Stimulated activated CD8-positive, alpha-beta memory T cell treated with anti-CD3 and anti-CD28 coated beads, Interleukin-2, amount 100 ng/mL, for 1 hour (primary cell): ENCODE results near the gene USP19.

Experiments
- DNase-seq, 2 donors: peaks; one replicate each; pipeline ENCODE4 v3.0.0-alpha.2; 2020; ENCODE audit warnings: low read depth in 2 of 2

USP19 gene

DNA sequence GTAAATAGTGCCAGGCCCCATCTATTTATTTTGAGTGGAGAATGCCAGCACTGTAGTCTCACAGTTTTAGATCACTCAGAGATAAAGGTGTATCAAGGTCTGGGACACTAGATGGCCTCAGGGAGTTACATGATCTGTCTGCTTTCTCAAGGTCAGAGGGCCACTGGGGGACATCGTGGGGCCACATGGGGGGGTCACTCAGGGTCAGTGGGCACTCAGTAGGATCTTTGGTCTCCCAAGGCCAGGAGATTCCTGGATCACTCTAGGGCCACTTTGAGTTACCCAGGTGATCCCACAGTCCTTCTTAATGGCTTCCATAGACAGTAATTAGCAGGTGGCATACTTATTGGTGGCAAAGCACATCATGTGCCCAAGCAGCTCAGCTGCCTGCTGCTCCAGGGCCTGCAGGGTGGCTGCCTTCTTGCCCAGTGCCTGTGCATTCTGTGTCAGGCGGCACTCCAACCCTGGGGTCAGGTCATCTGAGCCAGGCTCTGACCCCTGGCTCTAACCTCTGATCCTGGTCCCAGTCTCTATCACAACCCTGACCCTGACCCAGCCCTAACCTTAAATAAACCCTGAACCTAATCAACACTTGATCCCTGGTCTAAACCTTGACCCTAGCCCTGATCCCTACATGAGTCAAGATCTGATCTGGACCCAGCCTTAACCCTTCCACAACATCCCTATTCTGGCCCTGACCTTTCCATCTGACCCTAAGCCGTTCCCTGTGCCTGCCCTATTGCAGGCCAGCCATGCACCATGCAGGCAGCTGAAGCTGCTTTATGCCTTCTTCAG lies 14.0 kb upstream of the USP19 start:
- no peak for DNase-seq

DNA sequence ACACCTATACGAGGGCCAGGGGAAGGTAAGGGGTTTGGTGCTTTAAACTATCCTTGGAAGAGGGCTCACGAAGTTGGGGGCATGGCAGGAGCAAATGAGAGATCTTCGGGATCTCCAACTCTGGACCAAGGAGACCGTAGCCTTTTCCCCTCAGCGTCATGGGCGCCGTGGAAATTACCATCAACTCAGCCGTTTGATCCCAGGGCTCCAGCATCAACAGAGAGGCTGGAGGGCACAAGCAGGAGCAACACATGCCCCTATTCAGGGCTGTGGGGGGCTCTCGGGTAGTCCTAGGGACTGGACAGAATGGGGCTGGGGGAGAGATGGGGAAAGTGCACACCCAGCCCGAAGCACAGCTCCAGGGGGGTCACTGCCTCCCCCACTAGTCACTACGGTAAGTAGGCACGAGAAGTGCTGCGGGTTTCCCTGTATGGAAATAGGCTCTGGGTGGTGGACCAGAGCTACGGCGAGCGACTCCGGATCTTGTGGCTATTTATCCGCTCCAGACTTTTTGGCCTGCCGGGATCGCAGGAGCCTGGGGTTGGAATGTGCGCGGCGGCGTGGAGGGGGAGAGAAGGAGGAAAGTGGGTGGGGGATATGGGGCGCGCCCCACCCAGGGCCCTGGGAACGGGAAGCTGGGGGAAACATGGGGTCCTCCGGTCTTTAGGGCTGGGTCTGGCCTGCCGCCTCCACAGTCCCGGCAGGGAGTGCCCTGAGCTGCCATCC lies 12.8 kb upstream of the USP19 start:
- no peak for DNase-seq

GRCh38 chr3:49132437-49133225 lies 12.0 kb upstream of the USP19 start, which contains the start of gene LAMB2:
LAMB2 (minus strand) TSS chr3:49133050; CDS start chr3:49132867, 183 bp downstream.
- DNase-seq: no peak

- no peak for DNase-seq
Observed at GRCh38 chr3:49132073-49132436, 11.4 kb upstream of the USP19 start.

DNA sequence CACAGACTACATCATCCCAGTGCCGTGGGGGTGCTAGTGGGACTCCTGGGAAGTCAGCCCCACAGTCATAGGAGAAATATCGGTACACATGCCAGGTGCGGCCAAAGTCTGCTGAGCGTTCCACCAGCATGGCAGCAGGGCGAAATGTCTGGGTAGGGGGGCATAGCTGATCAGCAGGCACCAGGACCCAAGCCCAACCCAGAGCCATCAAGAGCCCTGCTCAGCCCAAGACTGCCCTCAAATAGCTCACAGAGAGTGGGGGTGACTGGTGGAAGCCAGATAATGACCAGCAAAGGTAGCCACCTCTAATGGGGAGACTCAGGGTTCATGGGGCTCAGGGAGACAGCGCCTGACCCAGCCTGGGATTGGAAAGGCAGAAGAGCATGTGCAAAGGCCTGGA lies 11.0 kb upstream of the USP19 start:
- DNase-seq: no peak

DNA sequence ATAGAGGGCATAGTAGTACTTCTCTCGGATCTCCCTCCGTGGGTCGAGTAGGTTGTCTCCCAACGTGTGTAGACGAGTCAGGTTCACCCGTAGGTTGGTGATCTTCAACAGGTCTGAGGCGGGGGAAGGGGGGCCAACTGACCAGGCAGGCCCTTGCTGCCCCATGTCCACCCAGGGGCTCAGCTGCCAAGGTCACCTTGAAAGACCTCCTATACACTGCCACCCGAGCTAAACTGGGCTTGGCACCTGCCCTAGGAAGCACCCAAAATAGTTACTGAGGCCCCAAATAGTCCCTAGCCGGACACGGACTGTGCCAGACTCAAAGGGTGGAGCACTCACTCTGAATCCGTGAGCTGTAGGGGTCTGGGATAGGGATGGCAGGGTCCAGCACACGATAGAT lies 10.4 kb upstream of the USP19 start:
- DNase-seq: no peak

- DNase-seq: no peak
Observed at GRCh38 chr3:49124991-49125670, 4.5 kb upstream of the USP19 start.

DNA sequence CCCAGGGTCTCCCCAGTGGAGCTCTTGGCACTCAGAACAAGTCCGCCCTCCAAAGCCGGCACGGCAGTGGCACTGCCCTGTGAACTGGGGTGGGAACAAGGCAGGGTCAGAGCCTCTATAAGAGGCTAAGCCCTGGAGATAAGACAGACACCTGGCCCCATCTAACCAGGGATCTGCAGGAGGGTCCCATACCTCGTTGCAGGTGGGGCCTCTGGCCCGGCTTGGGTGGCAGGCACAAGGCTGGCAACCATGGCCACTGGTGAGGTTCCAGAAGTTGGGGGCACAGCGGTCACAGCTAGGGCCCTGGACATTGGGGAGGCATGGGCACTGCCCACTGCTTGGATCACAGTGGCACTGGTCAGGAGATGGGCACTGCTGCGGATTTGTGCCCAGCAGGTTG lies 3.6 kb upstream of the USP19 start:
- no peak for DNase-seq

- no peak for DNase-seq
Observed at GRCh38 chr3:49123687-49124086, 3.1 kb upstream of the USP19 start.

DNA sequence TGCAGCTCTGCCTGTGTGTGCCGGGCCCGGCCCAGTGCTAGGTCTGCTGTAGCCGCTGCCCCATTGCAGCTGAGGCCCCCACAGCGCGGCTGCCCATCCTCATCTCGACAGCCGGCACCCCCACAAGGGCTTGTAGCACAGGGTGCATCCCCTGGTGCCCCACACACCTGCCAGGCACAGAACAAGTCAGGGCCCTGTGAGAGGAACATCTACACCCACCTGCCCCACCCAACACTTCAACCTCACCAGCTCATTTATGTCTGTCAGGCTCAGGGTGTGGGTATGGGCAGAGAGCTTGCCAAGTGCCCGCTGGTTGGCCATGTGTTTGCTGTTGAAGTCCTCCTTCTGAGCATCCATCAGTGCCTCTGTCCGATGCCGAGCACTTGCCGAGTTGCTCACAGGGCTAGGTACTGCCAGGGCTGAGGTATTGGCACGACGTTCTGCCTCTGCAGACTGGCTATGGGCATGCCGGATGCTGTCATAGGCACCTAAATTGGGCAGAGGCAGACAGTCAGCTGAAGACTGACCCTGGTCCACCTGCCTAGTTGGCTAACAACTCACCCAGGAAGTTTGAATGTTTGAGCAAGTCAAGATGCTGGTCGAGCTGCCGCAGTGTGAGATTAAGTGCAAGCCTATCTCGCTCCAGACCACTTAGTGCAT lies 2.4 kb upstream of the USP19 start:
- DNase-seq: no peak

GRCh38 chr3:49122451-49122850 lies 1.8 kb upstream of the USP19 start:
- DNase-seq: no peak

DNA sequence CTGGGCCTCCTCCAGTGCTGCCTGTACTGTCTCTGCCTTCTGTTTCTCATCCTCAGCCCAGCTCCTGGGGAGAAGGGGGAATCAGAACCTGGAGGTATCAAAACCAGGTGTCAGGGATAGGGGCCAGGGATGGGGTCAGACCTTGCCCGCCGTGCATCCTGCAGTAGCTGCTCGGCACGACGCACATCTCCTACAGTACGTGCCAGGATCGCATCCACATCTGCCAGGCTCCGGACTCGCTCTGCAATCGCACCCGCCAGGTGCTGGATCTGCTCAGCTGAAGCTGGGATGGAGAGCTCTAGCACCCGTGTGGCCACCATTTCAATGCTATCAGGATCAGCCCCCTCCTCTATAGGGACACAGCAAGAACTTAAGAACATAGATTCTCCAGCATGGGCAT lies 1.4 kb upstream of the USP19 start:
- DNase-seq: no peak

DNA sequence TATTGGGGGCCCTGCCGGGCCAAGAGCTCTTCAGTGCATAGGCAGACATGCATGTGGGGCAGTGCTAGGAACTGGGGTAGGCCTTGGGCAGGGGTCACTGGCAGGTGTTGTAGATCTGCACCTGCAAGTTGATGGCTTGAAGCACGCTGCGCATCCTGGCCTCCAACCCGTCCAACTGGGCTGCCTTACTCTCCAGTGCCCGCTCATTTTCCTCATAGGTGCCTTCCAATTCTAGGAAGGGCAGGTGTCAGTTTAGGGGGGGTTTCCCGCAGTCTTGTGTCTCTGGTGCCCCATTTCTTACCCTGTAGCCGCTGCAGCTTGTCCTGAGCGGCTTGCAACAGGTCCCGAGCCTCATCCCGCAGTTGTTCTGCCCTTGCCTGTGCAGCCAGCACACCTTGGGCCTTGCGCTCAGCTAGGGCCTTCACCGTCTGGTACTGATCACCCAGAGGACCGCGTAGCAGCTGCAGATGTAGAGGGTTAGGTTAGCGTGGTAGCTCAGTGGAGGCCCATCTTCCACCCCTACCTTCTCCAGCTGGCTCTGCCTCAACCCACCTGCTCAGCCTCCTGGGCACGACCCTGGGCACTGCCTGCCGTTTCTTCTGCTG lies 611 bp upstream of the USP19 start:
- DNase-seq: no peak

DNA sequence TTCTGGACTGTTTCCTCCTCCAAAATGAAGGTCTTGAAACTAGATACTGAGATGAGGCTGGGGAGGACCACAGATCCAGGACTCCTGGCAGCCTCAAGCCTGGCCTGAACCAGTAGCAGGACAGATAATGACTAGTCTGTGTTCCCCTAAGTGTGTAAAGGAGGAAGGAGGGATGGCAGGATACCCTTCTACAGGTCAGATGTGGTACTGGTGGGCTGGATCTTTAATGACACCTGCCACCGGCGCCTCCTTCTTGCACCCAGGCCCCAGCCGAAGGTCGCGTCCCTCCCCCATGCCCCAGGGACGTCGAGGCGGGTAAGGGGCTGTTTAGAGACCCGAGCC lies 556 bp downstream of the USP19 start:
- no peak for DNase-seq

DNA sequence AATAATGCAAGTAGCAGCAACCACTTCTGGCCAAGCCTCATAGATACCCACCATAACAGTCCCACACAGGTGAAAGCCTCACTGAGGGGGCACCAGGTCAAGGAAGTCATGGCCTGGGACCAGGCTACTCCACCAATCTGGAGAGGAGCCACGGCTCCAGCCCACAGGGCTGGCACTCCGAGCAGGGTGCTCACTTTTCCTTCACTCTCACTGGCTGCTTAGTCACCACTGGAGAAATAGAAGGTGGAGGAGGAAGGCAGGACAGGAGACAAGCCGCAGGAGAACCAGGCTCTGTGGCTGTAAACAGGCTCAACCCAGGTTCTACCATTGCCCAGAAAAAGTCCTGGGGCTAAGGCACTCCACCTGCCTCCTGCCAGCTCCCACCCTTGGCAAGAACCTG lies 1.2 kb downstream of the USP19 start:
- no peak for DNase-seq

GRCh38 chr3:49119036-49119435 lies 1.6 kb downstream of the USP19 start:
- DNase-seq: no peak

DNA sequence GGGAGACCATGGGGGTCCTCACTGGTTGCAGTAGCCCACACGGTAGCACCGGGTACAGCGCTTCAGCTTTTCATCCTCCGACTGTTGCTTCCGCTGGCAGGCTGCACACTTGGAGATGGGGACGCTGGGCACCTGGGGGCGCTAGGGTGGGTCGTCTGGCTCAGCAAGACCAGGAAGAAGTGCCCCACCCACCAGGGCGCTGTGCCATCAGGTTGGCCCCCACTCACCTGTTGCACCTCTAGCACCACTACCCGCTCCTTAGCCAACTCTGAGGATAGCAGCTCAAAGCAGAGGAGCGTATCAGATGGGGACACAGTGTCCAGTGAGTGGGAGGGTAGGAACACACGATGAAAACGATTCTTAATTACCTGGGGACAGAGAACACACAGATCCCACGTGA lies 8.4 kb downstream of the USP19 start:
- DNase-seq: no peak

DNA sequence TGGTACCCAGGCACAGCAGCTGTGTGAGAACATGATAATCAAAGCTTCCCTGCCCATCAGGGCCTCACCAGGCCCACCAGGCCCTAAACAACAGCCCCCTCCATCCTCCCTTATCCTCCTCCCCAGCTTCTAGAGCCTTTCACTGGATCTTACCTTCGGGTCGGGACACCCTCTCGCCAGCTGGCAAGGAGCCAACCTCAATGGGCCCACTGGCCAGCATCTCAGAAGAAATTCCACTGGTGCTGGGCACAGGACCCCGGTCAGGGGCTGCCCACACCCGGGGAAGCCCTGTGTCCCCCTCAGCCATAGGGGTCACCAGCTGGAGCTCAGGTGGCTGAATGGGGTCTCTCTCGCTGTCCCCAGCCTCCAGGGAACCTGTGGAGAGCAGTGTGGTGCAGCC lies 9.3 kb downstream of the USP19 start:
- DNase-seq: no peak

DNA sequence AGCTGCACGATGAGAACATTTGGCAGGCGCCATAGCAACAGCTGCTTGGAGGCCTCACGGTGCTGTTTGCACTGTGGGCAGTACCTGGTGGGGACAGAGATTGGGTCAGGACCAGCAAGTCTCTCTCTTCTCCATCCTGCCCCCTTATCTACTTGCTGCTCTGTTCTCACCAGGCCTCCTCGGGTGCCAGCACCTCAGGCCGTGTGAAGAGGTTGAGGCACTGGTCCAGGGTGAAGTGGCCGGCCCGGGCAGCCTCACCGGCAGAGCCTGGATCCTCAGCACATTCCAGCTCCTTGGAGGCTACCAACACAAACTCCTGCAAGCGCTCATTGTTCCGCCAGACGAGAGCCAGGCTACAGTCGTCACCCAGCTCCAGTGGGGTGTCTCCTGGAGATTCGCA lies 9.8 kb downstream of the USP19 start:
- no peak for DNase-seq

DNA sequence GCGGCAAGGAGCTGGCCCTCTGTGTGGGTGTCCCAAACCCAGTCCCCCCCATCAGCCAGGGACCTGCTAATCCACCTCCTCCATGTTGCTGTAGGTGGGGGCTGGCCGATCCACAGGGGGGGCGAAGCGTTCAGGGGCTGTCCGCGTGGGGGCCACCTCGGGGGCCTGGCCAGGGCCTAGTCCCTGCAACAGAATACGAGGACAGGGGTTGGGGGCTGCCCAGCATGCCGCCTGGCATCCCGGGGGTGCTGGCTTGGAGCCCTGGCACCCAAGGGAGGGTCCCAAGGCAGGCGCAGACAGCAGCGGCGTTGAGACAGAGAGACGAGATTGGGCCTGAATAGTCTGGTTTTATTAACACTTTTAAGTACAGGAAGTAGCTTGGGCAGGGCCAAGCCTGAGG lies 12.3 kb downstream of the USP19 start:
- no peak for DNase-seq
